Neuron (in vitro differentiated cells): Measurements from ENCODE around the gene VRTN.
A peak's percentile ranks its signal among the peaks of the same experiment; 100 is the strongest.
"Not testable (repeated sequence)": the region's sequence is repeated elsewhere in the genome, so short reads cannot be mapped to it uniquely, and the experiment has no call there.

ENCODE experiments used
- H2AFZ ChIP-seq: one replicate; pipeline ENCODE4 v1.6.1; 2013; ENCODE audit warnings: low read depth, mild to moderate bottlenecking, inconsistent platforms, low read length, moderate library complexity
- H3K27me3 ChIP-seq: one replicate; pipeline ENCODE4 v1.6.1; 2013; ENCODE audit warnings: low read length; ENCODE audit not compliant: insufficient read depth
- H3K36me3 ChIP-seq: one replicate; pipeline ENCODE4 v1.6.1; 2013; ENCODE audit warnings: low read length; ENCODE audit not compliant: insufficient read depth
- H3K4me1 ChIP-seq: one replicate; pipeline ENCODE4 v1.6.1; 2013; ENCODE audit warnings: low read length; ENCODE audit not compliant: insufficient read depth
- H3K4me3 ChIP-seq: 2 replicates; pipeline ENCODE4 v1.5.1; 2013; ENCODE audit warnings: mild to moderate bottlenecking, low read length, moderate library complexity
- H3K9me3 ChIP-seq: one replicate; pipeline ENCODE4 v1.6.1; 2013; ENCODE audit warnings: low read length

The VRTN gene

DNA sequence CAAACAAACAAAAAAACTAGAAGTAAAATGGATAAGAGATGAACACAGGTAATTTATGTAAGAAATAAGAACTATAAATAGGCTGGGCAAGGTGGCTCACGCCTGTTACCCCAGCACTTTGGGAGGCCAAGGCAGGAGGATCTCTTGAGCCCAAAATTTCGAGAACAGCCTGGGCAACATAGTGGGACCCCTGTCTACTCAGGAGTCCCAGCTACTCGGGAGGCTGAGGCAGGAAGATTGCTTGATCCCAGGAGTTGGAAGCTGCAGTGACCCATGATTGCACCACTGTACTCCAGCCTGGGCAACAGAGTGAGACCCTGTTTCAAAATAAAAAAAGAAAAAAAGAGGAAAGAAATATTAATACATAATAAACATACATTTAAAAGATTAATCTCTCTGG is 22.8 kb upstream of the VRTN start:
- H2AFZ ChIP-seq, result no peak overlapping the region
- H3K27me3 ChIP-seq, result no peaks in the 10 kb centered on the region
- no peaks in the 10 kb centered on the region for H3K9me3 ChIP-seq
- peaks cover 21% of the 10 kb centered on the region for H3K4me1 ChIP-seq
- no peaks in the 10 kb centered on the region for H3K36me3 ChIP-seq
- no peak overlapping the region for H3K4me3 ChIP-seq

DNA sequence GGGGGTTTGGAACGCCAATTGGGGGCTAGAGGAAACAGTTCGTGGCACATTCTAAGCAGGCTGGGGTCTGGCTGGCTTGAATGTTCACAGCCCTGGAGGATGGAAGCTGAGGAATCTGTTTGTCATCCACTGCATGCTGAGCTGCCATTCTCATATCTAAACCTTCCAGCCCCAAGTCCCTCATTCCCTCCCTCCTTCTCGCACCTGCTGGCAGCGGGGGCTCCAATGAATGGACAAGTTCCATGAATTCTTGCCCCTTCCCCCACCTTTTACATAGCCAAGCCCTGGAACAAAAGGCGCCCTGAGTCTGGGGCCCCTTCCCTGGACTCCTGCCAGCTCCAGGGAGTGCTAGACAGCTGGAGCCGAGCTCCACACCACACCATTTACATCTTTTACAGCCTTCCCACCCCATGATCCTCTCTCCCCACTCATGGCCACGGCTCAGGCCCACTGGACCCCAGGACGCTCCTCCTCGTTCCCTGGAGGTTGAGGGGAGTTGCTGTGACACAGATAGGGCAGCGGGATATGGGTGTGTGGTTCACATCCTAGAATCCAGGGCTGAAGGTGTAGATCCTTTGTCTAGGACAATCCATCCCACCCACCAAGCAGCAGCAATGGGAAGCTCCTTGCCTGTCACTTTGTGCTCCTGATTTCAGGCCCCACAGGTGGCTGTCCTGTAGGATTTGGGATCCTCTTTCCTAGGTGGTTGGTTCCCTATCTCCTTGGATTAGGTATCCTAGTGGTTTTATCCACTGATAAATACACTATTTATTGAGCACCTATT is 21.7 kb upstream of the VRTN start:
- Histone ChIP-seq H3K36me3 (no peaks in the 10 kb centered on the region), H3K4me3 (no peak overlapping the region), H3K4me1 (peaks cover 21% of the 10 kb centered on the region), H3K9me3 (no peaks in the 10 kb centered on the region), H2AFZ (peak overlapping the region; percentile 18), H3K27me3 (no peaks in the 10 kb centered on the region)

GRCh38 chr14:74329950-74330552 is 18.2 kb upstream of the VRTN start:
- not testable (repeated sequence) for H2AFZ ChIP-seq, H3K36me3 ChIP-seq, H3K27me3 ChIP-seq, H3K9me3 ChIP-seq, H3K4me3 ChIP-seq
- peaks cover 19% of the 10 kb centered on the region for H3K4me1 ChIP-seq

DNA sequence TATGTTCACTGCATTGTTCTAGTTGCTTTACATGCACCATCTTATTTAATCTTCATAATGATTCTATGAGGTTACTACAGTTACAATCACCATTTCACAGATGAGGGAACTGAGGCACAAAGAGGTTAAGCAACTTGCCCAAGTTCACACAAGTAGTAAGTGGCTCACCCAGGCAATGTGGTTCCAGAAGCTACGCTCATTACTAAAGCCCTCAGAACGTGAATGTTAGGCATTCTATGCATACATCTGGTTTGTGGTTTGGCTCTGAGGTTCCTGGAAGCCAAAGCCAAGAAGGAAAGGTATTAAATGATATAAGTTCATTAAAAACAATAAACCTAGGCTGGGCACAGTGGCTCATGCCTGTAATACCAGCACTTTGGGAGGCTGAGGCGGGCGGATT is 14.4 kb upstream of the VRTN start:
- Histone ChIP-seq H3K9me3 (no peaks in the 10 kb centered on the region), H3K4me3 (no peak overlapping the region), H2AFZ (no peak overlapping the region), H3K27me3 (peaks cover 5% of the 10 kb centered on the region), H3K36me3 (no peaks in the 10 kb centered on the region), H3K4me1 (no peaks in the 10 kb centered on the region)

DNA sequence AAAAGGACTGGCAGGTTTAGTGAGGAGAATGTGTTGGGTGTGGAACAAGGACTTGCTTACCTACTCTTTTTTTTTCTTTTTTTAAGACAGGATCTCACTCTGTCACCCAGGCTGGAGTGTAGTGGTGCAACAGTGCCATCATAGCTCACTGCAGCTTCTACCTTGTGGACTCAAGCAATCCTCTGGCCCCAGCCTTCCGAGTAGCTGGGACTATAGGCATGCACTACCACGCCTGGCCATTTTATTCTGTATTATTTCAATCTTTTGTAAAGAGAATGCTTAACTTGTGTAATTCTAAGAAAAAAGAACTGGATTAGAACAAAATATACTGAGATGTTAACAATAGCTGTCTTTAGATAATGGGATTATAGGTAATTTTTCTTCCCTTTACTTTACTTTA is 1.9 kb upstream of the VRTN start:
- H3K27me3 ChIP-seq, result peaks cover 24% of the 10 kb centered on the region
- H3K36me3 ChIP-seq, result no peaks in the 10 kb centered on the region
- no peak overlapping the region for H3K4me3 ChIP-seq
- H3K4me1 ChIP-seq, result no peaks in the 10 kb centered on the region
- no peaks in the 10 kb centered on the region for H3K9me3 ChIP-seq
- H2AFZ ChIP-seq, result no peak overlapping the region

- H3K4me3 ChIP-seq, result no peak overlapping the region
- no peaks in the 10 kb centered on the region for H3K36me3 ChIP-seq
- H3K4me1 ChIP-seq, result no peaks in the 10 kb centered on the region
- H3K9me3 ChIP-seq, result no peaks in the 10 kb centered on the region
- no peak overlapping the region for H2AFZ ChIP-seq
- peaks cover 24% of the 10 kb centered on the region for H3K27me3 ChIP-seq
Measured at GRCh38 chr14:74347097-74347794, 1.0 kb upstream of the VRTN start.

DNA sequence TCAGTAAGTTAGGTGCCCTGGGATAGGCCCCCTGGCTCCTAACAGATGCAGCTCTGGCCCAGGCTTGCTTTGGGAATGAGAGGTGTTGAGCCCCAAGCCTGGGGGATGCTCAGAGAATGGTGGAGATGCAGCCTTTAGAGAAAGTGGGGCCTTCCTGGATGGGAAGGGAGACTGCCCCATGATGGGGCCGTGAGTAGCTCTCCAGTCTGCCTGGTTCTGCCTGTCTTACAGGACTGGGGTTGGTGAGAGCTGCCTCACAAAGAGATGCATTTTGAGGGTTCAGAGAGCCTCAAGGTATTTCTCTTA is 523 bp upstream of the VRTN start:
- H3K4me3 ChIP-seq, result no peak overlapping the region

DNA sequence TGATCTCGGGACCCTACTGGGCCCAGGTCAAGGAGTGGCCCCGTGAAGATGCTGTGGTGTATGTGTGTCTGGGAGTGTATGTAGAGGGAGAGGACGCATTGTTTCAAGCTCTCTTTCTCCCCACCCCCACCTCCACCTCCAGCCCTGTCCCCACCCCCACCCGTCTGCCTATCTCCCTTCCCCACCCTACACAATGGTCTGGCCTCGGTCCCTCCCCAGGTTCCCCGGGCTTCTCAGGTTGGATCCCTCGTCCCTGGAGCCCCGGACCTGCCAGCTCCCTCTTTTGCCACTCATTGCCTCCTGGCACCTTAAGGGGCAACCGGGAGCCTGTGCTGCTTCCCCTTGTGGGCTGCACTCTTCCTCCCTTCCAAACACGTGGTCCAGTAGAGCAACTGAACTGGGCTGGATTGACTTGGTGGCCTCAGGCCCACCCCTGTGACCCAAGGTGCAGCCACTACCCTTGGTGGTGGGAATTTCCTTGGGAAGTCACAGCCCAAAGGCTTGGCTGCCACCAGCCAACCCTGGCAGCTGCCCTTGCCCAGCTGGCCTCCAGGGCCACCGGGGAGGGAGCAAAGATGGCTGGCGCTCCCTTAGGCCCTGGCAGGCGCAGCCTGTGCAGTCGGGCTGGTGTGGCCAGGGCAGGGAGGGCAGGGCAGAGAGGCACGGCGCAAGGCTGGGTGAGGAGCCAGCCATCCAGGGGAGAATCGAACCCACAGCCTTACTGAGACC is 628 bp downstream of the VRTN start:
- H3K27me3 ChIP-seq, result peaks cover 24% of the 10 kb centered on the region
- H2AFZ ChIP-seq, result no peak overlapping the region
- H3K9me3 ChIP-seq, result no peaks in the 10 kb centered on the region
- H3K4me3 ChIP-seq, result no peak overlapping the region
- H3K4me1 ChIP-seq, result no peaks in the 10 kb centered on the region
- no peaks in the 10 kb centered on the region for H3K36me3 ChIP-seq

More for the DNA sequence above, 523 bp upstream of the VRTN start:
- H3K4me1 ChIP-seq, result no peaks in the 10 kb centered on the region
- H3K27me3 ChIP-seq, result peaks cover 24% of the 10 kb centered on the region
- no peaks in the 10 kb centered on the region for H3K36me3 ChIP-seq
- H3K9me3 ChIP-seq, result no peaks in the 10 kb centered on the region
- no peak overlapping the region for H2AFZ ChIP-seq

DNA sequence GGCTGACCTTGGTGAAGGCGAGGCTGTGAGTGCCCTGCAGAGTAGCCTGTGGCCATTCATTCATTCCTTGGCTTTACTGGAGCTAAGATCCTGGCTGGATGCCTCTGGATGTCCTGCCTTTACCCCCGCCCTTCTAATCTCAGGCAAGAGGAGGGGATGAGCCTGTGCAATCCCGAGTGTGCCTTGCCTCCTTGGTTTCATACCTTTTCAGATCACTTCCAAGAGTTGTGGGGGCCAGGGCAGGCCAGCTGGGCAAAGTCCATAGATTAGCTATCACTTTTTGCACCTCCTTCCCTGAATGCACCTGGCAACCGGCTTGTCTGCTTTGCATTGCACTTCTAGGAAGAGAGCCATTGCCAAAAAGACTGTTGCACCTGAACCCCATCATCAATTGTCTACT is 1.5 kb downstream of the VRTN start:
- Histone ChIP-seq H3K36me3 (no peaks in the 10 kb centered on the region), H2AFZ (no peak overlapping the region), H3K27me3 (peaks cover 24% of the 10 kb centered on the region), H3K4me1 (no peaks in the 10 kb centered on the region), H3K9me3 (no peaks in the 10 kb centered on the region), H3K4me3 (no peak overlapping the region)

DNA sequence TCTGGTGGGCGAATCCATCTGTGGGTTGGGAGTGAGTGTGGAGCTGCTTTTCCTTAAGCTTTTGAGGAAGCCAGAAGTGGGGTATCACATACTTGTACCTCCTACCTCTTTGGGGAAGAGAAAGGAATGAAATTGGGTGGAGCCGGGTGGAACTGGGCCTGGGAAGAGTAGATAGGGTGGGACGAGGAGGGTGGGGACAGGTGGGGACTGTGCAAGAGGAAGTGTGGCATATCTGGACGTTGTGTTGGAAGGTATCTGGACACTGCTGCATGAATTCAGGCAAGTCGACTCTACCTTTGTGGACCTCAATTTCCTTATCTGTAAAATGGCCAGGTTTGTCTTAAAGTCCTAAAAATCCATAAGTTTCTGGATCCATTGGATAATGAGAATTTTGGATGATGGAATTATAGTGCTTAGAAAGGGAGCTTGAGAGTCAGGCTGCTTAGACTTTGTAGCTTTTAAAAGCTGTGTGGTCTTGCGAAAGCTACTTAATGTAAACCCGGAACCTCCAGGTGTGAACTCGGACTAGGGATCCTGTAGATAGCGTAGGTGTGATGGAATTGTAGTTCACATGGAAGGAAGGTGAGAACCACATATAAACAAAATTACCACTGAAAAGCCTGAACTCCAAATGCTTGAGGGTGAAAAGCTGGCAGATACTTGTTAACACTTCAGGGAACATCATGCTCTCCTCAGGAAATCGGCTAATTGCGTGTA is 2.1 kb downstream of the VRTN start:
- H2AFZ ChIP-seq, result no peak overlapping the region
- no peaks in the 10 kb centered on the region for H3K4me1 ChIP-seq
- H3K36me3 ChIP-seq, result no peaks in the 10 kb centered on the region
- no peaks in the 10 kb centered on the region for H3K9me3 ChIP-seq
- H3K27me3 ChIP-seq, result peaks cover 24% of the 10 kb centered on the region
- H3K4me3 ChIP-seq, result no peak overlapping the region

- peaks cover 24% of the 10 kb centered on the region for H3K27me3 ChIP-seq
Measured at GRCh38 chr14:74350928-74351323, 2.7 kb downstream of the VRTN start.

GRCh38 chr14:74356892-74357575 is 8.8 kb downstream of the VRTN start:
- no peak overlapping the region for H3K4me3 ChIP-seq
- peaks cover 2% of the 10 kb centered on the region for H3K27me3 ChIP-seq
- H3K9me3 ChIP-seq, result no peaks in the 10 kb centered on the region
- H2AFZ ChIP-seq, result no peak overlapping the region
- H3K36me3 ChIP-seq, result no peaks in the 10 kb centered on the region
- peaks cover 1% of the 10 kb centered on the region for H3K4me1 ChIP-seq

More at GRCh38 chr14:74350928-74351323, 2.7 kb downstream of the VRTN start:
- H3K4me1 ChIP-seq, result no peaks in the 10 kb centered on the region
- H3K9me3 ChIP-seq, result no peaks in the 10 kb centered on the region
- H3K4me3 ChIP-seq, result no peak overlapping the region
- no peaks in the 10 kb centered on the region for H3K36me3 ChIP-seq
- no peak overlapping the region for H2AFZ ChIP-seq
